ENCODE measurements around the gene CRYBG3. TPM values are rescaled to one million over a fixed set of nuclear protein-coding genes. Genes with fewer than 3 reads are reported as not detected.

Gene CRYBG3
- polyA plus RNA-seq, 1 donor (not counting 4 experiments of a cell fraction or from before 2014, with no cell fraction given) = 6.9 TPM

DNA sequence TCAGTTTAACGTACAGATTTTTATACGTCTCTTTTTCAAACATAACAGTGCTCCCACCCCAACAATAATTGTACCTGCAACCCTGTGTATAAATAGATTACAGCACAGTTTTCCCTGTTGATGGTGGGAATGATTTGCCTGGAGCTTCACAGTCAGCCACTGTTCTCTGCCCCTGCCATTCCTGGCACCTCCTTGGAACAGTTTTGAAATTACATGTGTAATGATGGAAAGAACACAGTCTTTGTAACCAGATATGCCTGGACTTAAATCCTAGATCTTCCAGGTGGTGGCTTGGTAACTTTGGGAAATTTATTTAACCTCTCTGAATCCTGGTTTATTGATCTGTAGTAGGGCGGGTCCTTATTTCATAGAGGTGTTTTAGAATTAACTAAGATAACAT lies 27.0 kb downstream of the CRYBG3 start:
- no peaks in the 10 kb centered on the region for H3K4me1 ChIP-seq (ENCODE audit: control insufficient read depth, extremely low read depth, insufficient read depth, low read length)
- no peak overlapping the region for H3K9ac ChIP-seq (ENCODE audit: control insufficient read depth, extremely low read depth, insufficient read depth, low read length)
- H2AFZ ChIP-seq (ENCODE audit: control insufficient read depth, low read length) = no peak overlapping the region
- TF ChIP-seq EZH2 (IDR thresholded peaks at IDR 0.05; ENCODE audit: low read length) = no peak
- TF ChIP-seq, protein P1, sequence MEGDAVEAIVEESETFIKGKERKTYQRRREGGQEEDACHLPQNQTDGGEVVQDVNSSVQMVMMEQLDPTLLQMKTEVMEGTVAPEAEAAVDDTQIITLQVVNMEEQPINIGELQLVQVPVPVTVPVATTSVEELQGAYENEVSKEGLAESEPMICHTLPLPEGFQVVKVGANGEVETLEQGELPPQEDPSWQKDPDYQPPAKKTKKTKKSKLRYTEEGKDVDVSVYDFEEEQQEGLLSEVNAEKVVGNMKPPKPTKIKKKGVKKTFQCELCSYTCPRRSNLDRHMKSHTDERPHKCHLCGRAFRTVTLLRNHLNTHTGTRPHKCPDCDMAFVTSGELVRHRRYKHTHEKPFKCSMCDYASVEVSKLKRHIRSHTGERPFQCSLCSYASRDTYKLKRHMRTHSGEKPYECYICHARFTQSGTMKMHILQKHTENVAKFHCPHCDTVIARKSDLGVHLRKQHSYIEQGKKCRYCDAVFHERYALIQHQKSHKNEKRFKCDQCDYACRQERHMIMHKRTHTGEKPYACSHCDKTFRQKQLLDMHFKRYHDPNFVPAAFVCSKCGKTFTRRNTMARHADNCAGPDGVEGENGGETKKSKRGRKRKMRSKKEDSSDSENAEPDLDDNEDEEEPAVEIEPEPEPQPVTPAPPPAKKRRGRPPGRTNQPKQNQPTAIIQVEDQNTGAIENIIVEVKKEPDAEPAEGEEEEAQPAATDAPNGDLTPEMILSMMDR (optimal IDR thresholded peaks at IDR 0.05 in 1 of 3, IDR thresholded peaks at IDR 0.05 in 1 of 3, conservative IDR thresholded peaks at IDR 0.05 in 1 of 3; ENCODE audit: extremely low read depth in 1 of 3, insufficient read depth in 2 of 3, low read length in 3 of 3) = no peak
- H3K4me3 ChIP-seq (ENCODE audit: control insufficient read depth in 2 of 3, extremely low read depth in 1 of 3, insufficient read depth in 2 of 3, low read depth in 1 of 3, low read length in 3 of 3) = no peak overlapping the region
- H3K4me2 ChIP-seq (ENCODE audit: control insufficient read depth, extremely low read depth, insufficient read depth, low read depth, low read length) = no peak overlapping the region
- dilution Hi-C loops (cut with MboI; ENCODE audit: extremely low pct_ligation_motif_present, low sequenced_read_pairs) = no loop called here
- no peaks in the 10 kb centered on the region for H3K36me3 ChIP-seq (ENCODE audit: control insufficient read depth in 2 of 2, extremely low read depth in 1 of 2, insufficient read depth in 2 of 2, low read length in 2 of 2)
- H3K27me3 ChIP-seq (ENCODE audit: control insufficient read depth, extremely low read depth, insufficient read depth, low read length) = no peaks in the 10 kb centered on the region
- H3K9me3 ChIP-seq (ENCODE audit: control insufficient read depth, low read depth, low read length) = no peaks in the 10 kb centered on the region
- DNase-seq (ENCODE audit: low read depth, low spot score) = no peak
- no peak overlapping the region for H3K27ac ChIP-seq (ENCODE audit: control insufficient read depth, insufficient read depth, low read length)
- H3K9me1 ChIP-seq (ENCODE audit: control insufficient read depth, extremely low read depth, insufficient read depth, low read length) = no peaks in the 10 kb centered on the region
- no peak for FAIRE-seq
- H4K20me1 ChIP-seq (ENCODE audit: control insufficient read depth, extremely low read depth, insufficient read depth, low read length) = no peaks in the 10 kb centered on the region
- no peaks in the 10 kb centered on the region for H3K79me2 ChIP-seq (ENCODE audit: control insufficient read depth, insufficient read depth, low read length)

DNA sequence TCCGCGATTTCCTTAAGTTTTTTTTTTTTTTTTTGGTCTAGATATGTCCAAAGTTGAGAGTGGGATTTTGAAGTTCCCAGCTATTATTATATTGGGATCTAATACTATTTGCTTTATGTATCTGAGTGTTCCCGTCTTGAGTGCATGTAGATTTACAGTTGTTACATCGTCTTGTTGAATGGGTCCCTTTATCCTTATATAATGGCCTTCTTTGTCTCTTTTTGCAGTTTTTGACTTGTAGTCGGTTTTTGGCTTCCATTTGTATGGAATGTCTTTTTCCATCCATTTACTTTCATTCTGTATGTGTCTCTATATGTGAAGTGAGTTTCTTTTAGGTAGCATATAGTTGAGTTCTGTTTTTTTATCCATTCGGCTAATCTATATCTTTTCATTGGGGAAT lies 35.6 kb downstream of the CRYBG3 start:
- H3K79me2 ChIP-seq (ENCODE audit: control insufficient read depth, insufficient read depth, low read length) = peaks cover 6% of the 10 kb centered on the region
- H3K9me1 ChIP-seq (ENCODE audit: control insufficient read depth, extremely low read depth, insufficient read depth, low read length) = no peaks in the 10 kb centered on the region

More for the DNA sequence above, 35.6 kb downstream of the CRYBG3 start:
- Histone ChIP-seq H3K36me3 (ENCODE audit: control insufficient read depth in 2 of 2, extremely low read depth in 1 of 2, insufficient read depth in 2 of 2, low read length in 2 of 2) (no peaks in the 10 kb centered on the region), H4K20me1 (ENCODE audit: control insufficient read depth, extremely low read depth, insufficient read depth, low read length) (no peaks in the 10 kb centered on the region), H3K27me3 (ENCODE audit: control insufficient read depth, extremely low read depth, insufficient read depth, low read length) (no peaks in the 10 kb centered on the region), H3K4me3 (ENCODE audit: control insufficient read depth in 2 of 3, extremely low read depth in 1 of 3, insufficient read depth in 2 of 3, low read depth in 1 of 3, low read length in 3 of 3) (no peak overlapping the region), H3K9me3 (ENCODE audit: control insufficient read depth, low read depth, low read length) (no peaks in the 10 kb centered on the region), H3K4me1 (ENCODE audit: control insufficient read depth, extremely low read depth, insufficient read depth, low read length) (no peaks in the 10 kb centered on the region), H3K9ac (ENCODE audit: control insufficient read depth, extremely low read depth, insufficient read depth, low read length) (no peak overlapping the region), H3K4me2 (ENCODE audit: control insufficient read depth, extremely low read depth, insufficient read depth, low read depth, low read length) (no peak overlapping the region), H3K27ac (ENCODE audit: control insufficient read depth, insufficient read depth, low read length) (no peak overlapping the region), H2AFZ (ENCODE audit: control insufficient read depth, low read length) (no peak overlapping the region)
- no peak for TF ChIP-seq EZH2 (IDR thresholded peaks at IDR 0.05; ENCODE audit: low read length)
- TF ChIP-seq, protein P1 (optimal IDR thresholded peaks at IDR 0.05 in 1 of 3, IDR thresholded peaks at IDR 0.05 in 1 of 3, conservative IDR thresholded peaks at IDR 0.05 in 1 of 3; ENCODE audit: extremely low read depth in 1 of 3, insufficient read depth in 2 of 3, low read length in 3 of 3) = no peak
- dilution Hi-C loops (cut with MboI; ENCODE audit: extremely low pct_ligation_motif_present, low sequenced_read_pairs) = no loop called here
- DNase-seq (ENCODE audit: low read depth, low spot score) (no peak), FAIRE-seq (no peak)
